IPS-NIHi11 (cell line): Measurements from ENCODE around the gene ATMIN.
A peak's percentile ranks its signal among the peaks of the same experiment; 100 is the strongest.

Experiments
- DNase-seq: peaks from one replicate; pipeline ENCODE4 v3.0.0; 2012; ENCODE audit warnings: mixed read lengths, low spot score

ATMIN gene

DNA sequence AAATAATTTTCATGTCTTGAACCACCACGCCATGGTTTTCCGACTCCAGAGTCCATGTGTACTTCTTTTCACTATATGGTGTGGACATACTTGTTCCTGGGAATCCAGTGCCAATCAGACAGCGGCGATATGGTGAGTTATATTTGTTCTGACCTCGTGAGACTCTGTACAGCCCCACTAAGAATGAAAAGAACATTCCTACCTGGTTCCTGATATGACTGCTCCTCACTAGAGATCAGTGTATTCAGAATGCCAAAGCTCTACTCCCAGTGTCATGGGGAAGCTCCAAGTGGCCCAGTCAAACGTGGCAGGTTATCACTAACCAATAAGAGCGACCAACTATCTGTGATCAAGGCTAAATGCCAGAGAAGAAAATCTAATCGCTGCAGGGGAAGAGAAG, 35.3 kb downstream of the ATMIN start:
- no peak for DNase-seq

DNA sequence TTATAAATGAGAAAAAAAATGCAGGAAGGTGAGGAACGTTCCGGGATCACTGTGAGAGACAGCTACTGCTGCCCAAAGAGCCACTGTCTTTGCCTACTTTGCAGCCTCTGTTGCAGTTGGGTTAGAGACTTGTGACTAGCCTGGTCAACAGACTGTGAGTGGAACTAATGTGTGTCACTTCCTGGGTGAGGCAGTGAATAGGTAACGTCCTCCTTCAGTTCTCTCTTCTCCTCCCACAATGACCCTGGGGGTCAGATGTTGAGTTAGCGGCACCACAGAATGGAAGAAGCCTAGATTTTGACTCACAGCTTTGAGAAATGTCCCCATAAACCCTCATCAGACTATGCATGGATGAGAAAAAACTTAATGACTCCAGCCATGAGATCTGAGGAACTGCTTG, 36.2 kb downstream of the ATMIN start:
- no peak for DNase-seq

DNA sequence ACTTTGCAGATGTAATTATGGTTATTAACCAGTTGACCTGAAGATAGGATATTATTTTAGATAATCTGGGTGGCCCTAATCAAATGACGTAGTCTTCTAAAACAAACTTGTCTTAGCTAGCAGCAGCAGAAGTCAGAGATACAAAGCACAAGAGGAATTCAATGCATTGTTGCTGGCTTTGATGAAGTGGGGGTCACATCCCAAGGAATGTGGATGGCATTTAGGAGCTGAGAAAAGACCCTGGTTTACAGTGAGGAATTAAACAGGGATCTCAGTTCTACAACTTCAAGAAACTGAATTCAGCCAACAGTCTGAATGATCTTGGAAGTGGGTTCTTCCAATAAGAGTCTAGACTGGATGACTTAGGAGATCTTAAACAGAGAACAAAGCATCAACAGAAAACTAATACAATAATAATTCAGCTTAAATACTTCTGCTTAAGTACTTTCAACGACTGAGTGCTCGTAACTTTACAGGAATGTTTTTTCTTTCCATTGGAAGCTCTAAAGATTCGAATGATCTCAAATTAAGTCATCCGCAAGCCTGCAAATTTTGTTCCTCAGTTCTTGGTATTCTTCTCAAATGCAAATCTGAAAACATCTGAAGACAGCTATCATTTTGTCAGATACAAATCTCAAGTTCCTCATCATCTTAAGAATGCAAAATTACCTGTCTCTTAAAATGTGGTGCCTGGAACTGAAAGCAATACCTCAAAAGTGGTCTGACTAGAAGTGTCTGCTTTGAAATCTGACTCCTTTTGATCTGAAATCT, 38.1 kb downstream of the ATMIN start:
- DNase-seq, result no peak

DNA sequence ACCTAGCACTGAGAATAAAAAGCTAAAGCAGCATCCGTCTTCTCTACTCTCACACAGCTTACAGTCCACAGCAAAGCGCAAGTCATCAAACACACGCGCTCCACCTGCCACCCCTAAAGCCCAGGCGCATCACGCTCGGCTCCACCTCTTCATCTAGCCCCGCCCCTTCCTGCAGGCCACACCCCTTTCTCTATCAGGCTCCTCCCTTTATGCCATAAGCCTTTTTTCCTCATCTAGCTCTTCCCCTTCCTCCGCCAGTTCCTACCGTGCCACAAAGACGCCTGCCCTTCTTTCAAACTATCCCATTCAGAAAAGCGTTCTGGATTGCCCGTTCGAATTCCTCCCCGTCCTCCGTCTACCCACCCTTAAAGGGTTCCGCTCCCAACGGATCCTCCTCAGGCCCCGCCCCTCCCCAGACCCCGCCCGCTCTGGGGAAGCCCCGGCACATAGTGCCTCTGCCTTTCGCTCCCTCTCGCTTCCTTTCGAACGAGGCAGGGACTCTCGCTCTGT, 41.0 kb downstream of the ATMIN start:
- DNase-seq, result peak; percentile 86

DNA sequence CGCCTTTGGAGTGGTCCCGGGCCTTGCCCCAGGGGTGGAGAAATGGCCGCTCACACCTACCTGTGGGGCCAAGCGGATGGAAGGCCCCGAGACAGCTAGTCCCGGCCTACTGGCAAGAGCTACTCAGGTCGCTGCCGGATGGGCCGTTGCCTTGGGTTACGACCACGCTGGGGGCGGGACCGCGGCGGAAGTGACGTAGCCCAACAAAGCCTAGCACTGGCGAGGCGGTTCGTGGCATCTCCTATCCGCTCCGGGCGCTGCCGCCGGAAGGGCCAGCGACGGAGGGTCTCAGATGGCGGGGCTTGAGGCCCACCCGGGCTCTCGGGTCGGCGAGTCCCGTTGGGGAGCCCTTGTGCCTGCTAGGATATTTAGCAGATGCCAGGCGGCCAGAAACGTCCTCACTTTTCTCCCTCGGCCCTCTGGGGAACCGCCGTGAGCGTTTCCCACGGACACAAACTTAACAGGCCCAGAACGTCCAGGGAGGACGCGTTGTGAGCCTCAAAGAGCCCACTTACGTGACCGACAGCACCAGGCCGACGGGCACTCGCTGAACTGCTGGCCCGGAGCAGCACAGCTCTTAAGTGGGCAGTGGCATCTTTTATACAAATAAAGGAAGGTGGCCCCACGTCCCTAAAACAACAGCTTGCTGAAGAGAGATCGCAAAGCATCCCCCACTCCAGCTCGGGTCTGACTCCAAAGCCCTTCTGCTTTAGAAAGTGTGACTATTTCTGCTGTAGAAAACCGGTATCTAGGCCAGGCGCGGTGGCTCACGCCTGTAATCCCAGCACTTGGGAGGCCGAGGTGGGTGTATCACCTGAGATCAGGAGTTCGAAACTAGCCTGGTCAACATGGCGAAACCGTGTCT, 41.7 kb downstream of the ATMIN start, which contains the start of gene C16orf46:
Gene C16orf46 (minus strand): TSS at position 163 of the 865 bp plus-strand sequence. CDS start 13,283 bp downstream, outside the sequence.
- DNase-seq, result peak; percentile 98

DNA sequence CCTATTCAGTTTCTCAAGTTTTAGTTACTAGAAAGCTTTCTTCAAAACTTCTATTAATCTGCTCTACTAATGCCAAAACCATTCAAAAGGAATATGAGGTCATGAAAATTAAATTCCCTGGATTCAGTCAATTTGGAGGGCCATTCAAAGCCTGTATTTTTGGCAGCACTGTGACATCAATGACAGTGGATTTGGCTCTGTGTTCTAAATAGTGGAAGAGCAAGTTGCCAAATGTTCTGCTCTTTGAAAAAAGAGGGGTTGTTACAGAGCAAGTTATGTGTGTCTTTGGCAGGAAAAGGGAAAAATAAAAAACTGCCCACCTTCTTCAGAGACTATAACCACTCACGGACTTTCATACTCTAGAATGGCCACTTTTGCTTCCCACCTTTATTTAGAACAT, 44.6 kb downstream of the ATMIN start:
- no peak for DNase-seq

DNA sequence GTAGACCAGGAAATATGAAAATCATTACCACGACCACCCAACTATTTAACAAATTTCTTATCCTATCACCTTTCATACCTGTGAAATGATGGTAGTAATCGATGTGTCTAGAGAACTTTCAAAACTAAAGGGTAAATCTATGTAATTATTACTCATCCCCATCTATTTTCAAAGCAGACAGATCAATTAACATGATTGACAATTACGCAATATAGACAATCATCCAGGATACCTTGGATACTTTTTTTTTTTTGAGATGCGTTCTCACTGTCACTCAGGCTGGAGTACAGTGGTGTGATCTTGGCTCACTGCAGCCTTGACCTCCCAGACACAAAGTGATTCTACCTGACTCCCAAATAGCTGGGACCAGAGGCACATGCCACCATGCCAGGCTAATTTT, 45.4 kb downstream of the ATMIN start:
- DNase-seq, result no peak

DNA sequence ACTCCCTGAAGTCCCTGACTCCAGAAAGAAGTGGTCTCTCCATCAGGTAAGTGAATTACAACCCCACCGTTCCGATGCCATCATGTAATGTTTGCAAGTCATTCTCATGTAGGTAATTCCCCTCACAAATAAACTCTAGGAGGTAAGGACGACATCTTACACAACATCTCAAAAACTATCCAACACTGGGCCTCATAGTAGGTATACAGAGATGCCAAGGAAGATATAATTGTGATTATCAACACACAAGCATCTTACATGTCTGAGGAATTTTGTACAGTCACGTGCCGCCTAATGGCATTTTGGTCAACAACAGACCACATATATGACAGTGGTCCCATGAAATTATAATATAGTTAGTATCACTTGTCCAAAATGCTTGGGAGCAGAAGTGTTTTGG, 53.2 kb downstream of the ATMIN start:
- DNase-seq, result no peak

DNA sequence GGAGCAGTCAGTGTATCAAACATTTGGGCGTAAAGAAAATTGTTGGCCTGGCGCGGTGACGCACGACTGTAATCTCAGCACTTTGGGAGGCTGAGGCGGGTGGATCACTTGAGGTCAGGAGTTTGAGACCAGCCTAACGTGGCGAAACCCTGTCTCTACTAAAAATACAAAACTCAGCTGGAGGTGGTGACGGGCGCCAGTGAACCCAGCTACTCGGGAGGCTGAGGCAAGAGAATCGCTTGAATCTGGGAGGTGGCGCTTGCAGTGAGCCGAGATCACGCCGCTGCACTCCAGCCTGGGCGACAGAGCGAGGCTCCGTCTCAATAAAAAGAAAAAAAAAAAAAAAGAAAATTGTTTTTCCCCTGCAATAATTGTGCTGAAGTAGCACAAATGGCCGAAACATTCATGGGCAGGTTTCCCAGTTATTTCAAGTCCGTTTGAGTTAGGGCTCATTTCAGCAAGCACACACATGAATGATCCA, 59.2 kb downstream of the ATMIN start:
- no peak for DNase-seq

DNA sequence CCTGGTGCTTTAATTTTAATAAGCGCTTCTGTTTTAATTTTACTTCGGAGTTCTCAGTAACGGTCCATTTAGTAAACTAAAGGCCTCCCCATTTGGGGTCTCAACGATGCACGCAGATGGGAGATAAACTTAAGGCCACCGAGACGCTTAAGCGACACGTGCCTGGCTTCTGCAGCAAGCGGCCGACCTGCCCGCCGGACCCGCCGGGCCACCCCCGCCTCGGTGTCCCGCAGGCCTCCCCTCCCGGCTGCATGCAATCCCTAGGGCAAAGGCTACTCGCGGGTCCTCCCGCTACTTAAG, 60.0 kb downstream of the ATMIN start:
- no peak for DNase-seq

DNA sequence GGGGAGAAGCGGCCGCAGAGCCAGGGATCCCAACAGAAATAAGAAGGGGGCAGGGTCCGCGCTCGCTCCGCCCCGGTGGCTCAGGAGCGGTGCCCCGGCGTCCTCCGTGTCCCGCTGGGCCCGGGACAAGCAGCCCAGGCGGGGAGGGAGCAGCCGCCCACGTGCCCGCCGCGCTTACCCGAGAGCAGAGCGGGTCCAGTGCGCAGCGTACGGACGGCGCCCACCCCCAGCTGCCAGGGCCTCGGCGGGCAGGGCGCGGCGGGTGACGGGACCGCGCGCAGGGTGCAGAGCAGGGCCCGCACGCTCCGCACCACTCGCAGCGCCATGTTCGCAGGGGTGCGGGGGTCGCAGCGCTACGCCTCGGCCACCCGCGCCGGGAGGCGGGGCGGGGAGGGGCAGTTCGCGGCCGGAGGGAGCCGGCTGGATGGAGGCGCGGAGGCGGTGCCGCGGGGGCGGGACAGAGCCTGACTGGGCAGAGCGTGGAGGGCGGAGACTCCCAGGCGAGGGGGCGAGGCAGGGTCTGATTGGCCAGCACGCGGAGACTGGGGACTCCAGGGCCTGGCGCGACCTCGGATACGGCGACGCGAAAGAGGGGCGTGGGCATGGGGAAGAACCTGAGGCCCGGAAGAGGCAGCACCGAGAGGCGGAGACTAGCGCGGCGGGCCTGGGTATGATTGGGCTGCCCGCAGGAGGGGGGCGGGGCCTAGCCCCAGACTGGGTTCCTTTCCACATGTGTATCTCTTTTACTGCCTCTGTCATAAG, 60.5 kb downstream of the ATMIN start, which contains the start of gene GCSH:
Gene GCSH (minus strand): TSS at position 443 of the 762 bp plus-strand sequence. CDS start 117 bp downstream, at position 326.
- DNase-seq, result peak; percentile 97

DNA sequence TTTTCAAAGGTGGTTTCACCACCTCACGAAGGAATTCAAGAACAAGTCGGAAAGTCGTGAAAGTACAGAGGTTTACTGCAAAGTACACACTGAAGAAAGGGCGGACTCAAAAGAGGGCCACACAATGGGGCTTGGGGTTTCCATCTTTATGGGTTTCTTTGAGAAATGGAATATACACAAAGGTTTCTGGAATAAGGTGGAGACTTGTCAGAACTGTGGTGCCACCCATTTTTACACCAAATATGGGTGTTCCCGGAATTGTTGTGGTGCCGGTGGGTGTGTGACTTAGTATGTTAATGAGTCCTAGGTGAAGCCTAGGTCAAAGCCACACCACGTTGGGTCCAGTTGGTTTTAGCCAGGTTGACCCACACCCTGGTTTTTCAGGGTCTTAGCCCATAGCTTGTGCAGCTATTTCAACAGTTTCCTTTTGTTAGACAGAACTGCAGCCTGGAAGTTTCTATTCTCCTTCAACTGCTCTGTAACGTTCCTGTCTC, 61.1 kb downstream of the ATMIN start:
- no peak for DNase-seq
